ENCODE measurements around the gene THSD4.

Gene THSD4

DNA sequence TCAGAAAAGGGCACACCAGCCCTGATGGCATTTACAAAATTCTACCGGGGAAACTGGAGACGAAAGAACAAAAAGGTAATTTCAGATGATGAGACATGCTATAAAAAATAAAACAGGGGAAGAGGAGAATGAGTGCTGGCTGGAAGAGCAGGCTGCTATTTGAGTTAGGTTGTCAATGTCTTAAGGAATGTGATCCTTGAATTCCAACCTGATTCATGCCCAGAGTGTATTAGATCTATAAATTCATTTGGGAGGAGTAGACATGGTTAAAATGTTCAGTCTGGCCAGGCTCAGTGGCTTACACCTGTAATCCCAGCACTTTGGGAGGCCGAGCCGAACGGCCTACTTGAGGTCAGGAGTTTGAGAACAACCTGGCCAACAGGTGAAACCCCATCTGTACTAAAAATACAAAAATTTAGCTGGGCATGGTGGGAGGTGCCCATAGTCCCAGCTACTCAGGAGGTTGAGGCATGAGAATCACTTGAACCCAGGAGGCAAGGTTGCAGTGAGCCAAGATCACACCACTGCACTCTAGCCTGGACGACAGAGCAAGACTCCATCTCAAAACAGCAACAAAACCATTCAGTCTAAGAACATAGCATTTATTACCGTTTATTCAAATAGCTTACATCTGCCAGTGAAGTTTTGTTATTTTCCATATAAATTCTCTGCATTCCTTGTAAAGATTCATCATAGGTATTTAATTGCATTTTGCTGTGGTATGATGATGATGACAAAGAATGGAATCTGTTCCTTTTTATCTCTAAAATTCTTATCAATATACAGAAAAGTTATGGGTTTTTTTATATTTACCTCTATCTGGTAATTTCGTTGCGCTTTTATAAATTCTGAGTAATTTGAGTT, 568.4 kb downstream of the THSD4 start:
- no peak for DNase-seq (ENCODE audit: low read depth in 3 of 3)

DNA sequence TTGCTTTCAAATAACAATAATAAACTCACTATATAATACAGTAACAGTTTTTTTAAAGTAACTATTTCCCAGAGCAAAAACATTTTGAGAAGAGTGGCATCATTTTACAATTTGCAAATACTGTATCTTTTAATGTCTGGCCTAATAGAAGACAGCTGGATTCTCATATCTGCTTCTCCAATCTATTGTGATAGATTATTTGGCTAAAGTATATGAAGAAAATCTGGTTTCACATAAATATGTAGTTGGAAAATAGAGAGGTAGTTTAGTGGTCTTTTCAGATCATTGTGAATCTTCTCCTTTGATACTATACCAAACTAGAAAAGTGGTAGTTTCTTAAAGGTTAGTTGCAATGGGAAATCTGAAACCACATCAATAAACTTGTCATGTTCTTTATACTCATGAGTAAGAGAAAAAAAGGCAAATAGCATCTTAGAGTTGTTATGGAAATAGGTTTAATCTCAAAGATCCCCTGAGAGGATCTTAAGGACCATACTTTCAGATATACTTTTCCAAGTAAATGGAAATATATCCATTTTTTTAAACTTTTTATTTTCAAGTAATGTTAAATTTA, 570.2 kb downstream of the THSD4 start:
- DNase-seq (ENCODE audit: low read depth in 3 of 3): no peak

DNA sequence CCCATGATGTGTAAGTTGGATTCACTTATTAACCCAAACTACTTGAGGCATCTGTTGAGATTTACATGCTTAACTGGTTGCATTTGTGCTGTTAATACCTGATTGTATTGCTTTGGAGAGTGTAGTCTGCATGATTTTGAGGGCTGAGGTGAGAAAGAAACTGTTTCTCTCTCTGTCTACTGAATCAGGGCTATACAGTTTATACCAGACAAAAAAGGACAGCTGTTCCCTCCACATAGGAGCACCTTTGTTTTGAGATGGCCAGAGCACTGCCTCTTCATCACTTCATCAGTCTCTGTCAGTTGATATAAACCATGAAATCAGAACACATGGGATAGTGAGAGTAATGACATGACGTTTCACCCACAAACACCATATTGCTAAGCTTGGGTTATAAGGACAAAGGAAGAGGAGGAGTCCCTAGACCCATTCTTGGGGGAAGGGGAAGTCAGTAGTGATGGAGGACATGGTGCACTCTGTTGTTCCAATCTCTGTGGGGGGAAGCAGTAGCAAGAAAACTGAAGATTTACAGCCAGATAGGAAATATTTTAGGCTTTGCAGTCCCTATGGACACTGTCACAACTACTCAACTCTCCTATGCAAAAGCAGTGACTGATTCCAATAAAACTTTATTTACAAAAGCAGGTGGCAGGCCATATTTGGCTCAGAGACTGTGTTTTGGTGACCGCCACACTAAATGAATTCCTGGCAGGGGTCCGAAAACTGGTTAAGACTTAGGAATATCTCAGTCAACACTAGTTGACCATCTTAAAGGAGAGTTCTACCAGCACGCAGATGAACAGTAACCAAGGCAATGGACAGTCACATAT, 571.2 kb downstream of the THSD4 start:
- DNase-seq (ENCODE audit: low read depth in 3 of 3): no peak

DNA sequence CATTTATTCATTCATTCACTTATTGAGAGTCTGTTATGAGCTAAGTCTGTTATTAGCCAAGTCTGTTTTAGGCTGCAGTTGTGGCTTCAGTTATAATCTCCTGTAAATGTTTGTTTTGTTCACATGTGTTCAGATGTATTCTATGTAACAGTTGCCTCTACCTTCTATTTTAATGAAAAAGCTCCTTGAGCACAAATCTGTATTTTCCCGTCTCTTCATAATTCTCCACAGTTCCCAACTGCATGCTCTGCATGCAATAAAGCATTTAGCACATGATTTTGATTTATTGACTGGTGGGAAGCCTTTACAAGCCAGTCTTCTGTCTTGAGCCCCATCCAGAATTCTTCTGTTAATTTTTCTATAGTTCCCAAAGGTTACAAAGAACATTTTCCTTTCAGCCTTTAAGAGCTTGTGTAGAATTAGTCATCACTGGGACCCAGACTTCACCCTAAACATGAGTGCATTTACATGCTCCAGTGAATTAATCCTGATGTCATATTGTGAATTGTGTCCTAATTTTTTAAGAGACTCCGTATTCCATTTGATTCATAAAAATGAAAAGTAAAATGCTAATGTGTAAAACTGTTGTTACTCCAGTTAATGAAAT, 572.7 kb downstream of the THSD4 start:
- no peak for DNase-seq (ENCODE audit: low read depth in 3 of 3)

DNA sequence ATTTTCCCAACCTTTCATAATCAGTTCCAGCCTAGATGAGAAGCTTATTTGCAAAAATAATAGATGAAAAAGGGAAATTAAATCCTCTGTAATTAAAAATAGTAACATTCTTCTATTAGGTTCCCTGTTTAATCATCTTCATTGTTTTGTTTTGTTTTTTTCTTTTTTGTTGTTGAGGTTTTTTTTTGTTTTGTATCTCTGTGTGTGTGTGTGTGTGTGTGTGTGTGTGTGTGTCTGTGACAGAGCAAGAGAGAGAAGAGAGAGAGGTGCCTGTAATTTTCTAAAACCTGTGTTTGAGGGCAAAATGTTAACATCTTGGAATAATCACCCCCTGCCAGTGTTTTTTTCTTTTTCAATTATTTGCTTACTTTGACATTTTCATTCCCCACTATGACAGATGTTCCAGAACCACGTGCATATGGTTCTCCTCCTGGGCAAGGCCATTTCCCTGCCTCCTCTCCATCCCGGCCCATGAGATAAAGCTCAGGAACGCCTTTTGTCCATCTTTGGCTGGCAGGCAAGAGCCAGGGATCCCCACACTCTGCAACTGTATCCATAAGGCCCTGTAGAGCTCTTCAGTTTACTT, 573.3 kb downstream of the THSD4 start:
- DNase-seq (ENCODE audit: low read depth in 3 of 3): no peak

DNA sequence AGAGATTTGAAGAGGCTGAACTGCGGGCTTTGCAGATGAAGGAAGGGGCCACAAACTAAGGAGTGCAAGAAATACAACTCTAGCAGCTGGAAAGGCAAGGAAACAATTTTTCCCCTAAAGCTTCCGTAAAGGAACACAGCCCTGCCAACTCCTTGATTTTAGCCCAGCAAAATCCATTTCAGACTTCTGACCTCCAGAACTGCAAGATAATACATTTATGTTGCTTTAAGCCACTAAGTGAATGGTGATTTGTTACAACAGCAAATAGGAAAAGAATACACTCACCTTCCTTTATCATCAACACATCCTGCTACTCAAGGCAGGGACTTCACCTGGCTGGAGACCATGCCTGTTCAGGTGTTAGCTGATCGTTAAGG, 575.8 kb downstream of the THSD4 start:
- no peak for DNase-seq (ENCODE audit: low read depth in 3 of 3)

DNA sequence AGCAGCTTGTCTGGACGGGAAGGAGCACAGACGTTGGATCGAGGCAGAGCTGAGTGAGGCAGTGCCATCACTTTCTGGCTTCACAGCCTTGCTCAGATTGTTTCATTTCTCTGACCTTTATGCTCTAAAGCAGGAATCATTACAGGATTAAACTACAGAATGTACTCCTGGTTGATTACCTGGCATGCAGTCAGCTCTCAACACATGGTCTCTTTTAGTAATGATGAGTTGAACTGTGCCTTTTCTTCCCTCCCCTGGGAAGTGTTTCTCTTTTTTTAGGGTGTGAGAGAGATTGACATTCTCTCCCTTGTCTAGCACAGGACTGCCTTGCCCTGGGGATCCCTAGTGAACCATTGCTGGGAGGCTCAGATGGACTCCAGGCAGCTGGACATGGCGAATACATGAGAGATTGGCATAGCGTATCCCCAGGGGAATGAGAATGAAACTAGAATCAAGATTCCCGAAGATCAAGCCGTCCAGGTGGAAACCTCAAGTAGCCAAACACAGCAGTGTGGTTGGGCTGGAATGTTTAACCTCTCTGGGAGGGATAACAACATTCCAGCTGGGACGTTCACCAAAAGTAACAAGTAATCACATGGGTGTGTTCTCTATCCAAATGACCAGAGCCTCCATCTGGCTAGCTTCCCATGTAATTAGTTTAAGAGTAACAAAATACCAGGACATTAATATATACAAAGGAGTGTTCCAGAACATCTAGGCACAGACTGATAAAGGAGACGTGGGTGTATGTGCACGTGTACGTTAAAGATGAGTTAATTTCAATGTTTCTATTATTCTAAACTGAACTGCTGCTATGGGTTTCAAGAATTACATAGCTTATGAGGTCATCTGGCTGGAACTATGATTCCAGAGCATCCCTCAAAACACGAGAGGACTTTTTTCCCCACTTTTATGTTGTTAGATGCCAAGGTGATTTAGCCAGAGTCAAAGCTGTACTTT, 576.5 kb downstream of the THSD4 start:
- DNase-seq (ENCODE audit: low read depth in 3 of 3): no peak

DNA sequence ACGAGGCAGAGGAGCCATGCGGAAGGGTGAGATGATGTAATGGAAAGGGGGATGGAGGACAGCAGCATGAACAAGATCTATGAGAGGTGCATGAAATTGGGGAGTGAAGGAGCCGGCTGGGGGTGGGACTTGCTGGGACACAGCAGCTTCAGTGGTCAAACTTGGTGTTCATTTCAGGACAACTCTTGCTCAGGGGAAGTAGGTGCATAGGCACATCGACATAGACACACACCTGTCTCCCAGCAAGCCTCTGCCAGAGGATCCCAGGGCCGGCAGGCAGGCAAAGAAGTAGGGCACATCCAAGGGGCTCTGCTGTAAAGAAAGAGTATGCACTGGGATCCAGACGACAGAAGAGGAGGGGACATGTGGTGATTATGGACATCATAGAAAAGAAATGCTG, 582.0 kb downstream of the THSD4 start:
- no peak for DNase-seq (ENCODE audit: low read depth in 3 of 3)

DNA sequence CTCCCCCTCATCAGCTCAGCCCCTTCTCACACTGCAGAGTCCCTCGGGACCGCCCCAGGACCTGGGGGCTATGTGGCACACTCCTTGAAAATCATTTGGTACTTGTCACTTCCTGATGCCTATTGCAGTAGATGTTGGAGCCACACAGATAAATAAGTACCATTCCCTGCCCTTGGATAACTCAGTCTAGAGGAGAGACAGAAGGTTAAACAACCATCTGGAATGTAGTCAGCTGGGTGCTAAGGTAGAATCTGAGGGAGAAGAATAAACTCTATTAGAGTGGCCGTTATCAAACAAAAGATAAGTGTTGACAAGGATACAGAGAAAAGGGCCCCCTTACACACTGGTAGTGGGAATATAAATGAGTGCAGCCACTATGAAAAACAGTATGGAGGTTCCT, 582.8 kb downstream of the THSD4 start:
- no peak for DNase-seq (ENCODE audit: low read depth in 3 of 3)

DNA sequence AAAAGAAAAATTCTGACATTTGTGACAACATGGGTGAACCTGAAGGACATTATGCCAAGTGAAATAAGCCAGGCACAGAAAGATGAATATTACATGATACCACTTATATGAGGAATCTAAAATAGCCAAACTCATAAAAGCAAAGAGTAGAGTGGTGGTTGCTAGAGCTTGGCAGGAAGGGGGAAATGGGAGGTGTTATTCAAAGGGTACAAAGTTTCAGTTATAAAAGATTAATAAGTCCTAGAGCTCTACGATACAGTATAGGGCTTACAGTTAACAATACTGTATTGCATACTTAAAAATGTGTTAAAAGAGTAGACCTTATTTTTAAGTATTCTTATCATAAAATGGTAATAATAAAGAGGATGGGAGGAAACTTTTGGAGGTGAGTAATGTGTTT, 583.5 kb downstream of the THSD4 start:
- DNase-seq (ENCODE audit: low read depth in 3 of 3): no peak

DNA sequence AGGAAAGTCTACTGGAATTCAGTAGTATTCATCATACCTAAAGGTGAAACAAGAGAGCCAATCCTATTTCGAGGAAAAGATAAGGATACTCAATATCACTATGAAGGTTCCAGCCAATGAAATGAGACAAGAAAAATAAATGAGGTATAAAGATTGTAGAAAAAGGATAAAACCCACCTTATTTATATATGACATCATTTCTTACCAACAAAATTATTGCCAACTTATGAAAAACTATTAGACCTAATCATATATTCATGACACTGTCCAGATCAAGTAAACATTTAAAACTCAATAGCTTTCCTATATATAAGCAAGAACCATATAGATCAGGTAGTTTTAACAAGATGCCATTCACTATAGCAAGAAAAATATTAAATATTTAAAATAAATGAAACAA, 584.7 kb downstream of the THSD4 start:
- DNase-seq (ENCODE audit: low read depth in 3 of 3): no peak

DNA sequence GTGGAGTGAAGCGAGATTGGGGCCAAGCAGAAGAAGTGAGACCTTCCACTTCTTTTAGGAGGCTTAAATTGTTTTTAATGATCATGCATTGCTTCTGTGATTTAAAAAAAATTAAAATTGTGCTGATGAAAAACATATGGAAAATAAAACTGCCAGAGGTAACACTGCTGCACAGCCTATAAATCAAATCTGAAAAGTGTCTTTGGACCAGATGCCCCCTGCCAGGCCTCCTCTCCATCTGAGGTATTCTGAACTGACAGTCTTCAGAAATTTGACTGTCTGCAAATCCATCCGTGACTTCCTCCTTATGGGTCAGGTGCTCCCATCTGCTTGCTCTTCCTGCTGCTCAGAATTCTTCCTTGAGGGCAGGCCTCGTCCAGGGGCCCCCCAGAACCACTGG, 586.5 kb downstream of the THSD4 start:
- DNase-seq (ENCODE audit: low read depth in 3 of 3): no peak

DNA sequence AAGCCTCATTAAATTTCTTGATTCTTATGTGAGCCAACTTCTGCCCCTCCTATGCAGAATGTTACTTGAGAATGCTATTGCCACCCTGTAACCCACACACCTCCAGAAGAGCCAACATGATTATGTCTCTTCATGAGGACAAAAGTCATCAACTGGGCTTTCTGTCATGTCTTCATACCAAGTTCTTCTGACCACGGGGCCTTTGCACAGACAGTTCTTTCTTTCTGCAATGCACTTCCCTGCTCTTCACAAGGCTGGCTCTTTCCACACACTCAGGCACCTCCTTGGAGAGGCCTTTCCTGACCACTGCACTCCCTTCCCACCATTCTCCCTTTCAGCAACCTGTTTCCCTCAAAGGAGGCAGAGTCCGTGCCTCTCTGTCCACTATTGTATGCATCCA, 587.2 kb downstream of the THSD4 start:
- no peak for DNase-seq (ENCODE audit: low read depth in 3 of 3)

DNA sequence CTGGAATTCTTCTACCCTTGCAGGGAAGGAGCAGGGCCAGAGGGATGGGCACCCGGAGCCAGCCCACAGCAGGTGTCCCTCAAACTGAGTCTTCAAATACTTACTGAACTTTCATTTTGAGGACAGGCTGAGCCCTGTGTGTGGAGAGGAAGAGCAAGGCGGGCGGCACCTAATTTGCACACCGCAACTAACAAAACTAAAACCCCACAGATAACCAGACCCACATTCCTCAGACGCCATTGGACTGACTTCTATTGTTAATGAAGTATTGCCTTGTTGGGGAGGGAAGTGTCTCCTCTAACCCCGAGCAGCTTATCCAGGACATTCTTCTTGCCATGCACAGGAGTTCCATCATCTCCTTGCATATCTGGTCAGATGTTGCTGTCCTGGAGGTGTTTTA, 589.9 kb downstream of the THSD4 start:
- DNase-seq (ENCODE audit: low read depth in 3 of 3): no peak

DNA sequence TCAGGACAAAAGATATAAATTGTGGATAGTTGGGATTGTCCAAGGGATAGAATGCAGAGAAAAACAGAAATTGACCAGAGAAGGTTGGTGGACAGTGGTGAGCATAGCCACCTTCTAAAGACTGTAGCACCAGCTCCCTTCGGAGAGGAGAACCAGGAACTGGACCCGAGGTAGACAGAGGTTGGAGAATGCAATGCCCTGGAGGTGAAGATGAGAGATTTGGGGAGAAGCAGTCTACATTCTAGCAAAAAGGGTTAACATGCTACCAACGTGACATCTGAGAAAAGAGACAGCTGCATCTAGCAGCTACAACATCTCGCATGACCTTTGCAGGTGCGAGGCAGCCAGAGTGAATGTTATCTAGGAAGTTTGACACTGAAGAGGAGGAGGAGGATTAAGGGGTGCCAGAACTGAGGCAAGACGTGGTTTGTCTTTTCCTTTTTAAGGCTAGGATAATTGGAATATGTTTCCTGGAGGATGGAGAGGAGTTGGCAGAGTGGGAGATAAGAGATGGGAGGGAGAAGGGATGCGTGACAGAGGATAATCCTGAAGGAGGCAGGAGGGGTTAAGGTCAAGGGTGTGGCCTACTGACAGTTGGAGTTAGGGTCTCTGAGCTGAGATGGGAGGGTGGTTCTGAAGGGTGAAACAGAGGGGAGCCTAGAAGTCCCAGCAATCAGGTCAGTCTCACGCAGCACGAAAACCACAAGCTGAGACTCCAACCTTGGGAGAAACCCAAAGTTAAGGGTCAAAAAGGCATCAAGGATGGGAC, 591.4 kb downstream of the THSD4 start:
- no peak for DNase-seq (ENCODE audit: low read depth in 3 of 3)

DNA sequence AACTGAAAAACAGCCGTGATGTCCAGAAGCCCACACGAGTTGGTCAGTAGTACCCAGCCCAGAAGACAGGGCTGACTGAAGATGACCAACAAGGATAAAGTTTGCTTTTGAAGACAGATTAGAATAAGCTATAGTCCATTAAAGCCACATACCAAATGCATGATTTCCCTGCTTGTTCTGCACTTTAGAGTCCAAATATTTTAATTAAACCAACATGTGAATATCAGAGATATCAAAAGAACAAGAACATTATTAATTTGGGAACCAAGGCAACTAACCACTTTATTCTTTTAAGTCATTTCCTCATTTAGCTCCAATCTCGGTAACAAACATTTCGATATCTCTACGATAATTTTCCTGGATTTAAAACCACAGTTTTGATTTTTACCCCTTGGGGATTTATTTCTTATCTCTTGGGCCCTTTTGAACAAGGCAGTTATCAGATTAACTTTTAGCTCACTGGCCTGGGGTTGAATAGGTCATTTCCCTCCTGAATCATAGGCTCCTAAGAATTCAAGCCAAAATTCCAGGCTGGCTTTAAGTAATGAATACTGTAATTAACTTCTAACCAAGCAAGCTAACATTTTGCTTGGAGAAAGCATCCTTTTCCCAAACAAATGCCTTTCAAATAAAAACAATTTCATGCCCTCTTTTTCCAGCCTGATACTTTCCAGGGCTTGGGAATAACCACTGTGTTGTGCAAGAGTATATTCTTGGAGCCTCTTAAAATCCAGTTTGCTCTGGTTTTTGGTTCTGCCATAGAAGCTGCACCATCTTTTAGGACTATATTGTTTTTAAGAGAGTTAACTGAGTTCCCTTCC, 592.2 kb downstream of the THSD4 start:
- no peak for DNase-seq (ENCODE audit: low read depth in 3 of 3)

DNA sequence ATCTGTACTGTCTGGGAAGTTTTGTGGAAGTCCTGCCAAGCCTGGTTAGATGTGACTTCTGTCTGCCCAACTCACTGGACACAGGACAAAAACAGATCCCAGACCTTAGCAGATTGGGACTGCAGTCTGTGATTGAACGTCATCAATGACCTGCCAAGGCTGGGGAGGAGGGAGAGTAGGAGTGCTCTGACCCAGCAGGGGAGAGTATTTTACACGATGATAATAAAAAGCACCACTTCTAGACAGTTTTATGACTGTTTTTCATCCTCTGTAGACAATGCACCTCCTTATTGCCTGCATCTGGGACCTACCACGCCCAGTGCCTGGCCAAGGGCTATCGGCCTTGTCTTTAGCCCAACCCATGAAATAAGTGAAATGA, 592.8 kb downstream of the THSD4 start:
- DNase-seq (ENCODE audit: low read depth in 3 of 3): no peak

DNA sequence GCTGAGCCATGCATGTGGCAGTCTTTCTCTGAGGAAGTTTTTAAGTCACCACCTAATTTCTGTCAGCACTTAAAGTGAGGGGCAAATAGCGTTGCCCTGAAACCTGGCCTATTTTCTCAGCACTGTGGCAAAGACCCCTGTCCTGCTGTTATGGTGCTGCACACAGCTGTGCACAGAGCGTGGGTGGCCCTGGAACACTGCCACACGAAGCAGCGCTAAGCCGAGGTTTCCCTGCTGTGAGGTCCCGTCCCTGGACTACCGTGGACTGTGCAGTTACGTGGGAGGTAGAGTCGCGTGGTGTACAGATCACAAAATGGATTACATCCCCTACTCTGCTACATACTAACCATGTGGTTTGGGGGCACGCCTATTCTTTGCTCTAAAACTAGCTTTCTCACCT, 593.5 kb downstream of the THSD4 start:
- DNase-seq (ENCODE audit: low read depth in 3 of 3): no peak

DNA sequence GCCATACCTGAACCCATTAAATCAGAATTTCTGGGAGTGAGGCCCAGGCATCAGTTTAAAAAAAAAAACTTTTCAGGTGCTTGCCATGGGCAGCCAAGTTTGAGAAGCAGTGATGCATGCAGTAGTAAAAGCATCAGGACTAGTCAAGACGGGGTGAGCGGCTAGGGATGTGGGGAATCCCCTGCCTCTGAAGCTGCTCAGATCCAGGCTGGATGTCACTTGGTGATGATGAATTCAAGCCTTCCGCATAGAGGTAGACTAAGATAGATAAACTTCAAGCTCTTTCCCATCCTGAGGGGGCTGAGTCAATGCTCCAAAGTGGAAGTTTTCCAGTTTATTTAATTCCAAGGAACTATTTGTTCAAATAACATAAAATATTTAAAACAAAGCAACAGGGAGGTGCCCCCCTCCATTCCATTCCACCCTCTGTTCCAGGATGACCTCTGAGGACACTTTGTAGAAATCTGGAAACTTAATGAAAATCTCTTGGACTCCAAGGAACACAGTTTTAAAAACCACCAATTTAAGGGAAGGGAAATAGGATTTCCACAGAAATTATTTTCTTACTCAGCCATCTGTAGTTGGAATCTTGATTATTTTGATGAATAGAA, 594.6 kb downstream of the THSD4 start:
- no peak for DNase-seq (ENCODE audit: low read depth in 3 of 3)
